Left forelimb (tissue), 1 donor: ENCODE data around the gene HJV.
"Not testable (repeated sequence)": the region's sequence is repeated elsewhere in the genome, so short reads cannot be mapped to it uniquely, and the experiment has no call there.

ENCODE experiments used
- DNase-seq: peaks from one replicate; pipeline ENCODE4 v3.0.0-alpha.2; 2018; ENCODE audit warnings: low spot score

The HJV gene

GRCh38 chr1:146021622-146022402, at the start of gene HJV:
Gene HJV (minus strand): TSS chr1:146021735. CDS start chr1:146020231, 1,504 bp downstream.
- DNase-seq = no peak

- DNase-seq = not testable (repeated sequence)
Observed at GRCh38 chr1:146059148-146059547, 37.6 kb upstream of the HJV start.

- DNase-seq = peak; percentile 84
Observed at GRCh38 chr1:146051852-146052676, 30.5 kb upstream of the HJV start.

- DNase-seq = no peak
Observed at GRCh38 chr1:146051452-146051851, 29.9 kb upstream of the HJV start.

GRCh38 chr1:146050652-146050963, 29.1 kb upstream of the HJV start:
- DNase-seq = not testable (repeated sequence)

GRCh38 chr1:146049866-146050651, 28.5 kb upstream of the HJV start:
- DNase-seq = not testable (repeated sequence)

- DNase-seq = no peak
Observed at GRCh38 chr1:146049436-146049835, 27.9 kb upstream of the HJV start.

GRCh38 chr1:146048514-146049115, 27.1 kb upstream of the HJV start:
- DNase-seq = not testable (repeated sequence)

GRCh38 chr1:146046664-146047063, 25.1 kb upstream of the HJV start:
- DNase-seq = no peak

- no peak for DNase-seq
Observed at GRCh38 chr1:146039844-146040194, 18.3 kb upstream of the HJV start.

- DNase-seq = peak; percentile 90
Observed at GRCh38 chr1:146036965-146037646, 15.6 kb upstream of the HJV start.

- no peak for DNase-seq
Observed at GRCh38 chr1:146036241-146036964, 14.9 kb upstream of the HJV start.

GRCh38 chr1:146035048-146035423, 13.5 kb upstream of the HJV start:
- no peak for DNase-seq

GRCh38 chr1:146032631-146033219, 11.2 kb upstream of the HJV start:
- no peak for DNase-seq

- no peak for DNase-seq
Observed at GRCh38 chr1:146031476-146031875, 9.9 kb upstream of the HJV start.

GRCh38 chr1:146029117-146029516, 7.6 kb upstream of the HJV start:
- DNase-seq = no peak

GRCh38 chr1:146026650-146027049, 5.1 kb upstream of the HJV start:
- not testable (repeated sequence) for DNase-seq

- DNase-seq = not testable (repeated sequence)
Observed at GRCh38 chr1:146025787-146026495, 4.4 kb upstream of the HJV start.

GRCh38 chr1:146022403-146023127, 1.0 kb upstream of the HJV start:
- DNase-seq = no peak
